WI38 (cell line): ENCODE results near the gene RIPK1.
"Not testable (repeated sequence)": the region's sequence is repeated elsewhere in the genome, so short reads cannot be mapped to it uniquely, and the experiment has no call there.

Source experiments
- H3K4me3 ChIP-seq: 2 replicates; pipeline ENCODE4 v1.5.1; 2011; ENCODE audit warnings: low read depth, mild to moderate bottlenecking, control low read depth, low read length
- CTCF ChIP-seq: IDR thresholded peaks from 2 replicates; pipeline ENCODE4 v1.5.1; 2012; ENCODE audit warnings: low read depth, mild to moderate bottlenecking, control low read depth, low read length

Gene RIPK1

GRCh38 chr6:3133515-3133914 is 65.2 kb downstream of the RIPK1 start:
- H3K4me3 ChIP-seq = no peak overlapping the region

GRCh38 chr6:3135668-3136291 is 67.5 kb downstream of the RIPK1 start:
- H3K4me3 ChIP-seq = no peak overlapping the region
- TF ChIP-seq CTCF = no peak

More at GRCh38 chr6:3133515-3133914, 65.2 kb downstream of the RIPK1 start:
- no peak for TF ChIP-seq CTCF

- no peak for TF ChIP-seq CTCF
- H3K4me3 ChIP-seq = no peak overlapping the region
Observed at GRCh38 chr6:3136292-3137011, 68.2 kb downstream of the RIPK1 start.

GRCh38 chr6:3137057-3137777 is 68.9 kb downstream of the RIPK1 start:
- no peak overlapping the region for H3K4me3 ChIP-seq
- TF ChIP-seq CTCF = no peak

GRCh38 chr6:3137873-3138272 is 69.6 kb downstream of the RIPK1 start:
- H3K4me3 ChIP-seq = not testable (repeated sequence)

GRCh38 chr6:3138341-3138740 is 70.0 kb downstream of the RIPK1 start:
- no peak overlapping the region for H3K4me3 ChIP-seq
- no peak for TF ChIP-seq CTCF

- no peak for TF ChIP-seq CTCF
Observed at GRCh38 chr6:3139090-3139903, 71.0 kb downstream of the RIPK1 start.

More at GRCh38 chr6:3139090-3139903, 71.0 kb downstream of the RIPK1 start:
- no peak overlapping the region for H3K4me3 ChIP-seq
